B cell (primary cell): ENCODE measurements around the gene AGR3. TPM values are rescaled to one million over a fixed set of nuclear protein-coding genes. Genes with fewer than 3 reads are reported as not detected.

ENCODE experiments used
- ATAC-seq: fragments of 200-7000 bp; cut with Tn5 transposase; one replicate; pipeline ENCODE4 v1.10.0; 2021; ENCODE audit warnings: low read depth, mild to moderate bottlenecking, moderate number of reproducible peaks, moderate library complexity
- CTCF ChIA-PET: fragments of 350-600 bp; sonication (Branson Sonifier 250); formaldehyde crosslinking; loops from one replicate; lab custom pipeline; 2021; ENCODE audit warnings: antibody characterized with exemption, inconsistent platforms; lab: Charles Lee
- POLR2A ChIA-PET: fragments of 350-600 bp; sonication (Branson Sonifier 250); formaldehyde crosslinking; loops from one replicate; lab custom pipeline; 2021; ENCODE audit warnings: antibody characterized with exemption; lab: Charles Lee
- DNase-seq: peaks from one replicate; pipeline ENCODE4 v3.0.0; 2013
- H2AFZ ChIP-seq: 2 replicates; pipeline ENCODE4 v1.6.1; 2012; ENCODE audit warnings: mild to moderate bottlenecking, low read depth, low read length; ENCODE audit not compliant: insufficient read depth, poor library complexity, severe bottlenecking
- H3K27ac ChIP-seq, 2 donors: 1 replicate in 1 of 2; 2 replicates in 1 of 2; pipeline ENCODE4 v1.5.1; 2012 to 2013; ENCODE audit warnings: low read length in 2 of 2, mild to moderate bottlenecking in 2 of 2, moderate library complexity in 1 of 2
- H3K27me3 ChIP-seq, 4 experiments: fragments of 200-600 bp in 1 of 4; sonication (generic) in 1 of 4; replicated peaks in 1 of 4; 1 replicate in 2 of 4; 2 replicates in 2 of 4; pipeline versions ENCODE4 v1.6.1 to v1.7.0; 2013 to 2016; ENCODE audit warnings: low read length in 3 of 4, mild to moderate bottlenecking in 2 of 4, mixed read lengths in 1 of 4, moderate library complexity in 1 of 4; ENCODE audit not compliant: insufficient read depth in 4 of 4, control insufficient read depth in 3 of 4; ENCODE audit errors: control extremely low read depth in 1 of 4
- H3K36me3 ChIP-seq, 2 experiments: replicated peaks in 1 of 2; 1 replicate in 1 of 2; 2 replicates in 1 of 2; pipeline versions ENCODE4 v1.6.1 to v1.7.1; 2013; ENCODE audit warnings: low read length in 1 of 2; ENCODE audit not compliant: insufficient read depth in 2 of 2, control insufficient read depth in 1 of 2; ENCODE audit errors: control extremely low read depth in 1 of 2, extremely low read depth in 1 of 2
- H3K4me1 ChIP-seq, 2 donors: fragments of 200-600 bp in 1 of 2; sonication (generic) in 1 of 2; 1 replicate in 1 of 2; 2 replicates in 1 of 2; pipeline versions ENCODE4 v1.5.1 to v1.6.1; 2013 to 2017; ENCODE audit warnings: low read length in 2 of 2; ENCODE audit not compliant: control insufficient read depth in 2 of 2, insufficient read depth in 2 of 2
- H3K4me2 ChIP-seq: replicated peaks from 2 replicates; pipeline ENCODE3; 2012; ENCODE audit warnings: mild to moderate bottlenecking, low read depth, low read length; ENCODE audit not compliant: poor library complexity, severe bottlenecking
- H3K4me3 ChIP-seq, 5 experiments: fragments of 200-600 bp in 1 of 5; sonication (generic) in 1 of 5; 1 replicate in 3 of 5; 2 replicates in 2 of 5; pipeline versions ENCODE4 v1.5.1 to v1.7.0; 2011 to 2016; ENCODE audit warnings: low read length in 4 of 5, mild to moderate bottlenecking in 4 of 5, low read depth in 2 of 5, control low read depth in 1 of 5, moderate library complexity in 1 of 5; ENCODE audit not compliant: insufficient read depth in 1 of 5; ENCODE audit errors: control extremely low read depth in 1 of 5, extremely low read depth in 1 of 5
- H3K79me2 ChIP-seq: fragments of 200-600 bp; sonication (generic); one replicate; pipeline ENCODE4 v1.6.0; 2016; ENCODE audit warnings: low read length; ENCODE audit not compliant: control insufficient read depth, insufficient read depth
- H3K9ac ChIP-seq: fragments of 200-600 bp; sonication (generic); 2 replicates; pipeline ENCODE4 v1.6.1; 2017; ENCODE audit warnings: mild to moderate bottlenecking, low read length, moderate library complexity
- H3K9me3 ChIP-seq, 3 donors: one replicate each; pipeline versions ENCODE4 v1.6.1 to v1.7.1; 2013; ENCODE audit warnings: low read length in 2 of 3; ENCODE audit not compliant: control insufficient read depth in 2 of 3, insufficient read depth in 1 of 3; ENCODE audit errors: control extremely low read depth in 1 of 3
- H4K20me1 ChIP-seq: 2 replicates; pipeline ENCODE4 v1.6.0; 2012; ENCODE audit warnings: mild to moderate bottlenecking, low read length; ENCODE audit not compliant: insufficient read depth, control insufficient read depth, poor library complexity, severe bottlenecking
- H3K27ac Mint-ChIP-seq: one replicate; pipeline ENCODE4 v1.8.0; 2021; ENCODE audit warnings: mixed read lengths
- H3K27me3 Mint-ChIP-seq: one replicate; pipeline ENCODE4 v1.8.0; 2021; ENCODE audit warnings: mixed read lengths
- H3K4me1 Mint-ChIP-seq: one replicate; pipeline ENCODE4 v1.8.0; 2021; ENCODE audit warnings: mixed read lengths
- H3K4me3 Mint-ChIP-seq: one replicate; pipeline ENCODE4 v1.8.0; 2021; ENCODE audit warnings: mixed read lengths
- H3K9me3 Mint-ChIP-seq: one replicate; pipeline ENCODE4 v1.8.0; 2022; ENCODE audit warnings: mixed read lengths; ENCODE audit not compliant: insufficient read depth
- CTCF ChIP-seq: fragments of 200-600 bp; IDR thresholded peaks from one replicate; pipeline ENCODE4 v1.8.0; 2022; ENCODE audit warnings: antibody characterized with exemption, mild to moderate bottlenecking
- EZH2 ChIP-seq: IDR thresholded peaks from 2 replicates; pipeline ENCODE4 v1.6.1; 2012; ENCODE audit warnings: borderline replicate concordance, low read depth, mild to moderate bottlenecking, moderate library complexity, low read length; ENCODE audit not compliant: insufficient read depth, poor library complexity, severe bottlenecking
- WGBS: methylation state at CpG from one replicate; pipeline ENCODE4 v1.1.5; 2013; ENCODE audit warnings: missing lambda C conversion rate; ENCODE audit not compliant: insufficient coverage; 5-methylcytosine and 5-hydroxymethylcytosine counted together
- intact Hi-C: fragments of 100-400 bp; cut with micrococcal nuclease; formaldehyde crosslinking; loops from one replicate; pipeline ENCODE4 v1.10.0; 2022
- polyA plus RNA-seq: library from polyadenylated mRNA; depleted of rRNA; stranded (reverse); fragments of >200 nt; gene quantifications from 2 replicates; pipeline ENCODE4 v1.2.3, GENCODE V29; 2012
- total RNA-seq, 2 donors: library from RNA; stranded (reverse); fragments of 120-200 nt in 1 of 2; gene quantifications; 1 replicate in 1 of 2; 2 replicates in 1 of 2; pipeline versions ENCODE4 v1.2.3 to v1.2.4, GENCODE V29; 2013 to 2022

AGR3 gene
- total and polyA plus RNA-seq, 2 donors (not counting 1 experiment from before 2014, with no cell fraction given) = not detected

DNA sequence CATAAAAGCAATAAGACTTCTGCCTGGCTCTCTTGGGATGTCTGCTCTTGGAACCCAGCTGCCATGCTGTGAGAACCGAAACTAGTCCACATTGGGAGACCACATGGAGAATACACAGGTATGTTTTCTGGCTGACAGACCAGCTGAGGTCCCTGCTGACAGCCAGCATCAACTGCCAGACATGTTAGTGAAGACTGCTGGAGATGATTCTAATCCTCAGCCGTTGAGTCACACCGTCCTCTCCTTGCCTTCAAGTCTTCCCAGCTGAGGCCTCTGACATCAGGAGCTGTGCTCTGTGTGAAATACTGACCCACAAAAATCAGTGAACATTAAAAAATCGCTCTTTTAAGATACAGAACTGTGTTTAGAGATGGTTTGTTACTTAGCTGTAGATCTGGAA, 40.1 kb downstream of the AGR3 start:
- no peak overlapping the region for H2AFZ ChIP-seq
- Mint-ChIP-seq H3K27me3 (no peaks in the 10 kb centered on the region), H3K4me1 (peaks cover 14% of the 10 kb centered on the region), H3K27ac (no peak overlapping the region), H3K4me3 (no peak overlapping the region), H3K9me3 (no peaks in the 10 kb centered on the region)
- no peak for TF ChIP-seq CTCF
- TF ChIP-seq EZH2 = no peak
- POLR2A ChIA-PET = no interaction called here
- DNase-seq = no peak
- H3K4me3 ChIP-seq = no peak overlapping the region
- H3K9ac ChIP-seq = no peak overlapping the region
- H3K27me3 ChIP-seq = no peaks in the 10 kb centered on the region
- H3K4me2 ChIP-seq = no peak overlapping the region
- no peaks in the 10 kb centered on the region for H3K36me3 ChIP-seq
- no peaks in the 10 kb centered on the region for H4K20me1 ChIP-seq
- intact Hi-C loops = no loop called here
- H3K9me3 ChIP-seq = no peaks in the 10 kb centered on the region
- peaks cover 7 to 8% of the 10 kb centered on the region in 2 donors for H3K4me1 ChIP-seq
- H3K27ac ChIP-seq = no peak overlapping the region
- 97% methylated on average over 3 of the region's 4 CpGs for WGBS
- no peaks in the 10 kb centered on the region for H3K79me2 ChIP-seq
- CTCF ChIA-PET = no interaction called here
- no peak for ATAC-seq

- 97% methylated on average over 5 of the region's 6 CpGs for WGBS
- no peak overlapping the region for H3K27ac Mint-ChIP-seq
- CTCF ChIA-PET = no interaction called here
Measured at GRCh38 chr7:16840094-16840493, 41.7 kb downstream of the AGR3 start.

More at GRCh38 chr7:16840094-16840493, 41.7 kb downstream of the AGR3 start:
- ATAC-seq = no peak
- no peaks in the 10 kb centered on the region for H3K36me3 ChIP-seq
- TF ChIP-seq CTCF (no peak), EZH2 (no peak)
- H3K4me1 ChIP-seq = peaks cover 7 to 8% of the 10 kb centered on the region in 2 donors
- POLR2A ChIA-PET = no interaction called here
- DNase-seq = no peak
- no peaks in the 10 kb centered on the region for H3K79me2 ChIP-seq
- Mint-ChIP-seq H3K27me3 (no peaks in the 10 kb centered on the region), H3K9me3 (no peaks in the 10 kb centered on the region), H3K4me1 (peaks cover 14% of the 10 kb centered on the region), H3K4me3 (no peak overlapping the region)
- H3K4me2 ChIP-seq = no peak overlapping the region
- H3K27ac ChIP-seq = no peak overlapping the region
- H3K9me3 ChIP-seq = no peaks in the 10 kb centered on the region
- H2AFZ ChIP-seq = no peak overlapping the region
- intact Hi-C loops = no loop called here
- H4K20me1 ChIP-seq = no peaks in the 10 kb centered on the region
- no peak overlapping the region for H3K9ac ChIP-seq
- H3K4me3 ChIP-seq = no peak overlapping the region
- no peaks in the 10 kb centered on the region for H3K27me3 ChIP-seq
